ENCODE data around the gene SLC6A9.

DNA sequence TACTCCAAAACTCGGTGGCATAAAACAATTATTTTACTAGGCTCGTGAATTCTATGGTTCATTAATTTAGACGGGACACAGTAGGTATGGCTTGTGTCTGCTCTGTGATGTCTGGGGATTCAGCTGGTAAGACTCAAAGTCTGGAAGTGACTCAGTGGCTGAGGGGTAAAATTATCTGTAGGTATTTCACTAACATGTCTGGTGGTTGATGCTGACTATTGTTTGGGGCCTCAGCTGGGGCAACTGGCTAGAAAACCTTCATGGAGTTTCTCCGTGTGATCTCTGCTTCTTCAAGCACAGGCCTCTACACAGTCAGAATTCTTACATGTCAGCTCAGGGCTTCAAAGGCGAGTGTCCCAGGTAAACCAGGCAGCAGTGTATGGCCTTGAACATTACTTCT lies 46.2 kb upstream of the SLC6A9 start:
- TF ChIP-seq EZH2 (IDR thresholded peaks at IDR 0.05; ENCODE audit: borderline replicate concordance, low read length): no peak
- TF ChIP-seq, protein P1, sequence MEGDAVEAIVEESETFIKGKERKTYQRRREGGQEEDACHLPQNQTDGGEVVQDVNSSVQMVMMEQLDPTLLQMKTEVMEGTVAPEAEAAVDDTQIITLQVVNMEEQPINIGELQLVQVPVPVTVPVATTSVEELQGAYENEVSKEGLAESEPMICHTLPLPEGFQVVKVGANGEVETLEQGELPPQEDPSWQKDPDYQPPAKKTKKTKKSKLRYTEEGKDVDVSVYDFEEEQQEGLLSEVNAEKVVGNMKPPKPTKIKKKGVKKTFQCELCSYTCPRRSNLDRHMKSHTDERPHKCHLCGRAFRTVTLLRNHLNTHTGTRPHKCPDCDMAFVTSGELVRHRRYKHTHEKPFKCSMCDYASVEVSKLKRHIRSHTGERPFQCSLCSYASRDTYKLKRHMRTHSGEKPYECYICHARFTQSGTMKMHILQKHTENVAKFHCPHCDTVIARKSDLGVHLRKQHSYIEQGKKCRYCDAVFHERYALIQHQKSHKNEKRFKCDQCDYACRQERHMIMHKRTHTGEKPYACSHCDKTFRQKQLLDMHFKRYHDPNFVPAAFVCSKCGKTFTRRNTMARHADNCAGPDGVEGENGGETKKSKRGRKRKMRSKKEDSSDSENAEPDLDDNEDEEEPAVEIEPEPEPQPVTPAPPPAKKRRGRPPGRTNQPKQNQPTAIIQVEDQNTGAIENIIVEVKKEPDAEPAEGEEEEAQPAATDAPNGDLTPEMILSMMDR (conservative IDR thresholded peaks at IDR 0.05 in 1 of 2, IDR thresholded peaks at IDR 0.05 in 1 of 2; ENCODE audit: extremely low read depth in 1 of 2, insufficient read depth in 1 of 2, low read depth in 1 of 2, low read length in 2 of 2): no peak
